Astrocyte of the spinal cord (primary cell): Measurements from ENCODE around the gene MRGPRD.

ENCODE experiments used
- DNase-seq: peaks from one replicate; pipeline ENCODE4 v3.0.0; 2011; ENCODE audit warnings: low read depth, low spot score
- H3K4me3 ChIP-seq: 2 replicates; pipeline ENCODE4 v1.5.1; 2011; ENCODE audit warnings: low read depth, mild to moderate bottlenecking, low read length, moderate library complexity
- CTCF ChIP-seq: IDR thresholded peaks from 2 replicates; pipeline ENCODE4 v1.5.1; 2012; ENCODE audit warnings: low read depth, mild to moderate bottlenecking, low read length, inconsistent platforms
- in situ Hi-C: cut with HindIII; loops from 2 replicates; pipeline ENCODE4 v1.10.0; 2017; ENCODE audit warnings: low sequenced_read_pairs

MRGPRD gene

GRCh38 chr11:68936676-68937620 is 43.8 kb downstream of the MRGPRD start:
- in situ Hi-C loops, result no loop called here
- no peak overlapping the region for H3K4me3 ChIP-seq
- TF ChIP-seq CTCF, result no peak
- no peak for DNase-seq

GRCh38 chr11:68936358-68936636 is 44.5 kb downstream of the MRGPRD start:
- no peak overlapping the region for H3K4me3 ChIP-seq
- DNase-seq, result no peak
- in situ Hi-C loops, result no loop called here
- no peak for TF ChIP-seq CTCF

- in situ Hi-C loops, result no loop called here
- H3K4me3 ChIP-seq, result no peak overlapping the region
- no peak for TF ChIP-seq CTCF
- no peak for DNase-seq
Observed at GRCh38 chr11:68935516-68936357, 45.0 kb downstream of the MRGPRD start.

GRCh38 chr11:68935066-68935465 is 45.7 kb downstream of the MRGPRD start:
- in situ Hi-C loops, result no loop called here
- no peak for DNase-seq
- H3K4me3 ChIP-seq, result no peak overlapping the region
- no peak for TF ChIP-seq CTCF

- in situ Hi-C loops, result no loop called here
- no peak for TF ChIP-seq CTCF
- DNase-seq, result no peak
- no peak overlapping the region for H3K4me3 ChIP-seq
Observed at GRCh38 chr11:68934666-68935065, 46.1 kb downstream of the MRGPRD start.

- TF ChIP-seq CTCF, result no peak
- in situ Hi-C loops, result no loop called here
Observed at GRCh38 chr11:68934321-68934645, 46.5 kb downstream of the MRGPRD start.

More at GRCh38 chr11:68934321-68934645, 46.5 kb downstream of the MRGPRD start:
- DNase-seq, result no peak
- H3K4me3 ChIP-seq, result no peak overlapping the region
